ENCODE results near the gene CNTNAP2.

Gene CNTNAP2

DNA sequence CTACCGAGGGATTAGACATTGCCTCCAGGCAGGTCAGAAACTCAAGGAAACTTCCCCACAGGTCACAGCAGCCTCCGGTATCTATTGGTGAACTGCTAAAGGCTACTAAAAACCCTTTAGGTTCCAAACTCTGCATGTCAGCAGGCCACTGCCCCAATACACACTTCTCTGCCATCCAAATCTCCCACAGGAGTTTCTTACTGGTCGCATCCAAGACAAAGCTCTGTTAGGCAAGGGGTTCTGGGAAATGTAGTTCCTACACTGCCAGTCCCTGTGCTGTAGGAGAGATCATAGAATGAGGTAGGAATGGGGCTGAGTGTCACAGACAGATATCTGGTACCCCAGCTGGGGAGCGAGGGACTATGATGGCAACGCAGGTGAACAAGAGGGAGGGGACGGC is 1717.0 kb downstream of the CNTNAP2 start:
- Histone ChIP-seq H3K27me3 (ENCODE audit: insufficient read depth, low read length, poor library complexity) (no peaks in the 10 kb centered on the region), H3K27ac (ENCODE audit: low read length) (no peak overlapping the region), H3K9me3 (ENCODE audit: insufficient read depth, low read length, severe bottlenecking) (no peaks in the 10 kb centered on the region), H3K36me3 (ENCODE audit: insufficient read depth, low read length) (no peaks in the 10 kb centered on the region), H4K20me1 (ENCODE audit: insufficient read depth, low read length) (no peaks in the 10 kb centered on the region), H3K4me3 (ENCODE audit: low read depth in 1 of 2, low read length in 2 of 2) (no peak overlapping the region), H3K4me1 (ENCODE audit: insufficient read depth, low read length) (no peaks in the 10 kb centered on the region), H3K9ac (ENCODE audit: low read depth, low read length) (no peak overlapping the region), H3K79me2 (ENCODE audit: insufficient read depth, low read length) (no peaks in the 10 kb centered on the region), H2AFZ (ENCODE audit: low read depth, low read length) (no peak overlapping the region), H3K4me2 (ENCODE audit: insufficient read depth, low read length) (no peak overlapping the region)
- no peak for TF ChIP-seq EZH2 (IDR thresholded peaks at IDR 0.05; ENCODE audit: borderline replicate concordance, low read depth, low read length, severe bottlenecking)
- no peak for DNase-seq
- ATAC-seq (ENCODE audit: insufficient read depth, low read depth), result no peak

GRCh38 chr7:147833970-147834369 is 1717.4 kb downstream of the CNTNAP2 start:
- no peaks in the 10 kb centered on the region for H3K9me3 ChIP-seq (ENCODE audit: insufficient read depth, low read length, severe bottlenecking)
- no peaks in the 10 kb centered on the region for H3K36me3 ChIP-seq (ENCODE audit: insufficient read depth, low read length)
- H3K27ac ChIP-seq (ENCODE audit: low read length), result no peak overlapping the region
- no peak overlapping the region for H3K4me3 ChIP-seq (ENCODE audit: low read depth in 1 of 2, low read length in 2 of 2)
- ATAC-seq (ENCODE audit: insufficient read depth, low read depth), result no peak
- H4K20me1 ChIP-seq (ENCODE audit: insufficient read depth, low read length), result no peaks in the 10 kb centered on the region
- no peaks in the 10 kb centered on the region for H3K27me3 ChIP-seq (ENCODE audit: insufficient read depth, low read length, poor library complexity)
- no peak overlapping the region for H3K4me2 ChIP-seq (ENCODE audit: insufficient read depth, low read length)
- H3K4me1 ChIP-seq (ENCODE audit: insufficient read depth, low read length), result no peaks in the 10 kb centered on the region
- no peak overlapping the region for H2AFZ ChIP-seq (ENCODE audit: low read depth, low read length)
- DNase-seq, result no peak
- H3K9ac ChIP-seq (ENCODE audit: low read depth, low read length), result no peak overlapping the region
- no peaks in the 10 kb centered on the region for H3K79me2 ChIP-seq (ENCODE audit: insufficient read depth, low read length)
- no peak for TF ChIP-seq EZH2 (IDR thresholded peaks at IDR 0.05; ENCODE audit: borderline replicate concordance, low read depth, low read length, severe bottlenecking)
- no peak for TF ChIP-seq CTCF (IDR thresholded peaks at IDR 0.05; ENCODE audit: borderline replicate concordance, extremely low read depth, low read length, poor library complexity, severe bottlenecking)

- TF ChIP-seq CTCF (IDR thresholded peaks at IDR 0.05; ENCODE audit: borderline replicate concordance, extremely low read depth, low read length, poor library complexity, severe bottlenecking) (no peak), EZH2 (IDR thresholded peaks at IDR 0.05; ENCODE audit: borderline replicate concordance, low read depth, low read length, severe bottlenecking) (no peak)
- Histone ChIP-seq H3K27me3 (ENCODE audit: insufficient read depth, low read length, poor library complexity) (no peaks in the 10 kb centered on the region), H4K20me1 (ENCODE audit: insufficient read depth, low read length) (no peaks in the 10 kb centered on the region), H3K4me2 (ENCODE audit: insufficient read depth, low read length) (no peak overlapping the region), H3K79me2 (ENCODE audit: insufficient read depth, low read length) (no peaks in the 10 kb centered on the region), H3K36me3 (ENCODE audit: insufficient read depth, low read length) (no peaks in the 10 kb centered on the region), H3K9ac (ENCODE audit: low read depth, low read length) (no peak overlapping the region), H3K27ac (ENCODE audit: low read length) (no peak overlapping the region), H3K4me1 (ENCODE audit: insufficient read depth, low read length) (no peaks in the 10 kb centered on the region), H3K9me3 (ENCODE audit: insufficient read depth, low read length, severe bottlenecking) (no peaks in the 10 kb centered on the region), H3K4me3 (ENCODE audit: low read depth in 1 of 2, low read length in 2 of 2) (no peak overlapping the region), H2AFZ (ENCODE audit: low read depth, low read length) (no peak overlapping the region)
- ATAC-seq (ENCODE audit: insufficient read depth, low read depth), result no peak
- DNase-seq, result no peak
Observed at GRCh38 chr7:147852833-147853232, 1736.2 kb downstream of the CNTNAP2 start.

DNA sequence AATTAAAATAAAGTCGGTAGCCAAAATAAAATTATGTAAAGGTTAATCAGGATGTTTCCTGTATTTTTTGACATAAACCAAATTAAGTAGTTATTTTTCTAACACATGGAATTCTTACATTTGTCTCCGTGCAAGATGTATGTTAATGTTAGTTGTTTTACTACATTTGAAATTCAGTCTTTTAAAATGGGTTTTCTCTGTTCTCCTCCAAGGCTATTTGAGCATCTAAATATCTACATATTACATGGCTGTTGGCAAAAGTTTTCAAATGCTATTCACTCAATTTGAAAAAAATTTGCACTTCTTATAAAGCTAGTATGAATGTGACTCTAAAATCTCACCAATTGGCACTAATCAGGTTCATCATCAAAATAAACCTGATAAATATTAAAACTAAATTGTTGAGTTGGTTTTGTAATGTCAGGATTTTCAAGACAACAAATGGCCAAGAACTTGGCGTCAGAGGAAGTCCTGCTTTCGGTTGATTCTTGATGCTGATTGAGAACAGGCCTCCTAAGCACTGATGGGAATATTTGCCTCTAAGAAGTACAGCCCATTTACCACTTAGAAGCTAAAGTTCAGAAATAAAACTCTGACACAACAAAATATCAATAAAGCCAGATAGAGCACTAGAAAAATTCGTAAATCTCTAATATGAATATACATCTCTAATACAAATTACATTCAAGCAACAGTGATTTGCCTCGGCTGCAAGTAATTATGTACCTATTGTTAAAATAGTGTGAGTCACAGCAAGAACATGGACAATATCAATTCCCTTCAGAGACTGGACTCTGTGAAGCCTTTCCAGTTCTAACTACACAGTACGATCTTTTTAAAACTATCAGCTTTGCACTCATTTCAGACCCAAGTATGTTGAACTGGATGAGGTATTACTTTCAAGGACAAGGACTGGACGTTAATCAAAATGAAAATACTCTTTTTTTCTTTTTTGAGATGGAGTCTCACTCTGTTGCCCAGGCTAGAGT is 1740.8 kb downstream of the CNTNAP2 start:
- Histone ChIP-seq H3K4me2 (ENCODE audit: insufficient read depth, low read length) (no peak overlapping the region), H2AFZ (ENCODE audit: low read depth, low read length) (no peak overlapping the region), H4K20me1 (ENCODE audit: insufficient read depth, low read length) (no peaks in the 10 kb centered on the region), H3K4me3 (ENCODE audit: low read depth in 1 of 2, low read length in 2 of 2) (no peak overlapping the region), H3K9ac (ENCODE audit: low read depth, low read length) (no peak overlapping the region), H3K79me2 (ENCODE audit: insufficient read depth, low read length) (no peaks in the 10 kb centered on the region), H3K4me1 (ENCODE audit: insufficient read depth, low read length) (no peaks in the 10 kb centered on the region), H3K36me3 (ENCODE audit: insufficient read depth, low read length) (no peaks in the 10 kb centered on the region), H3K9me3 (ENCODE audit: insufficient read depth, low read length, severe bottlenecking) (no peaks in the 10 kb centered on the region), H3K27ac (ENCODE audit: low read length) (no peak overlapping the region), H3K27me3 (ENCODE audit: insufficient read depth, low read length, poor library complexity) (no peaks in the 10 kb centered on the region)
- ATAC-seq (ENCODE audit: insufficient read depth, low read depth), result no peak
- TF ChIP-seq CTCF (IDR thresholded peaks at IDR 0.05; ENCODE audit: borderline replicate concordance, extremely low read depth, low read length, poor library complexity, severe bottlenecking), result no peak
- no peak for TF ChIP-seq EZH2 (IDR thresholded peaks at IDR 0.05; ENCODE audit: borderline replicate concordance, low read depth, low read length, severe bottlenecking)
- DNase-seq, result no peak
